Mucosa of descending colon (tissue), 3 donors: Measurements from ENCODE around the gene CCDC12. TPM values are rescaled to one million over a fixed set of nuclear protein-coding genes. Genes with fewer than 3 reads are reported as not detected.

Source experiments
- ATAC-seq: fragments of 200-7000 bp; cut with Tn5 transposase; one replicate; pipeline ENCODE4 v1.9.1; 2020; ENCODE audit warnings: mild to moderate bottlenecking, moderate library complexity
- DNase-seq, 3 donors: peaks; one replicate each; pipeline ENCODE4 v3.0.0-alpha.2; 2020
- H3K36me3 ChIP-seq: fragments of 200-600 bp; one replicate; pipeline ENCODE4 v1.8.0; 2021; ENCODE audit warnings: low read depth, mild to moderate bottlenecking
- H3K4me1 ChIP-seq: fragments of 200-600 bp; one replicate; pipeline ENCODE4 v1.8.0; 2021; ENCODE audit warnings: low read depth, mild to moderate bottlenecking
- H3K4me3 ChIP-seq: fragments of 200-600 bp; one replicate; pipeline ENCODE4 v1.8.0; 2021; ENCODE audit warnings: mild to moderate bottlenecking
- H3K9me3 ChIP-seq: fragments of 200-600 bp; one replicate; pipeline ENCODE4 v1.8.0; 2021; ENCODE audit warnings: mild to moderate bottlenecking
- intact Hi-C, 2 donors: fragments of 100-400 bp; cut with DNase I in 1 of 2; cut with micrococcal nuclease in 1 of 2; formaldehyde crosslinking; loops; one replicate each; pipeline versions ENCODE4 v1.11.0 to v1.11.1; 2022; cut with DNase I, micrococcal nuclease
- total RNA-seq, 3 donors: library from RNA; stranded (reverse); fragmentation: NEBNext Ultra II Directional in 2 of 3; extraction: Animal tissue kit (Norgen Biotek cat#: 25700) in 2 of 3; gene quantifications; one replicate each; pipeline versions ENCODE4 v1.2.1 to v1.2.4, GENCODE V29; 2021 to 2023
- TF ChIP-seq, protein P1 (sequence below): fragments of 200-600 bp; IDR thresholded peaks from one replicate; pipeline ENCODE4 v1.8.0; 2022; ENCODE audit warnings: antibody characterized with exemption, mild to moderate bottlenecking
- donor health status: DM: no; HTN: no; CAD: no; lungs with moderate emphysema.
- donor health status: DM: no; HTN: no; CAD: no.
- donor health status: DM: no; HTN: yes; CAD: no.

CCDC12 gene
- total RNA-seq, 3 donors from 2014 or later: 40.7 to 59.2 (median 45.0) TPM

DNA sequence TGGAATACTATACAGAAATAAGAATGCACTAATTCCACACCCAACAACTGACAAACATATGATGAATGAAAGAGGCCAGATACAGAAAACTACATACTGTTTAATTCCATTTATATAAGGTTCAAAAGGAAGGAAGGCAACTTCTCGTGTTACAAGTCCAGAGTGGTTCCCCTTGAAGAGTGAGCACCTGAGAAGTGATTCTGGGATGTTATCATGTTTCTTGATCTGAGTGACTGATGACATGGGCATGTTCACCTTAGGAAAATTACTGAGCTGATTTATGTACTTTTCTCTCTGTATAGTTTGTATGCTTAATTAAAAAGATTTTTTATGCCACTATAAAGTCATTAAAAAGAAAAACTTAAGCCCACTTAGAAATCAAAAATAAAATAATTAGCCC, 13.6 kb downstream of the CCDC12 start:
- no peak overlapping the region for H3K4me3 ChIP-seq
- TF ChIP-seq, protein P1, sequence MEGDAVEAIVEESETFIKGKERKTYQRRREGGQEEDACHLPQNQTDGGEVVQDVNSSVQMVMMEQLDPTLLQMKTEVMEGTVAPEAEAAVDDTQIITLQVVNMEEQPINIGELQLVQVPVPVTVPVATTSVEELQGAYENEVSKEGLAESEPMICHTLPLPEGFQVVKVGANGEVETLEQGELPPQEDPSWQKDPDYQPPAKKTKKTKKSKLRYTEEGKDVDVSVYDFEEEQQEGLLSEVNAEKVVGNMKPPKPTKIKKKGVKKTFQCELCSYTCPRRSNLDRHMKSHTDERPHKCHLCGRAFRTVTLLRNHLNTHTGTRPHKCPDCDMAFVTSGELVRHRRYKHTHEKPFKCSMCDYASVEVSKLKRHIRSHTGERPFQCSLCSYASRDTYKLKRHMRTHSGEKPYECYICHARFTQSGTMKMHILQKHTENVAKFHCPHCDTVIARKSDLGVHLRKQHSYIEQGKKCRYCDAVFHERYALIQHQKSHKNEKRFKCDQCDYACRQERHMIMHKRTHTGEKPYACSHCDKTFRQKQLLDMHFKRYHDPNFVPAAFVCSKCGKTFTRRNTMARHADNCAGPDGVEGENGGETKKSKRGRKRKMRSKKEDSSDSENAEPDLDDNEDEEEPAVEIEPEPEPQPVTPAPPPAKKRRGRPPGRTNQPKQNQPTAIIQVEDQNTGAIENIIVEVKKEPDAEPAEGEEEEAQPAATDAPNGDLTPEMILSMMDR: no peak
- H3K9me3 ChIP-seq: no peaks in the 10 kb centered on the region
- intact Hi-C loops: no loop called here
- peaks cover 41% of the 10 kb centered on the region for H3K4me1 ChIP-seq
- H3K36me3 ChIP-seq: no peaks in the 10 kb centered on the region
- no peak for DNase-seq
- no peak for ATAC-seq

DNA sequence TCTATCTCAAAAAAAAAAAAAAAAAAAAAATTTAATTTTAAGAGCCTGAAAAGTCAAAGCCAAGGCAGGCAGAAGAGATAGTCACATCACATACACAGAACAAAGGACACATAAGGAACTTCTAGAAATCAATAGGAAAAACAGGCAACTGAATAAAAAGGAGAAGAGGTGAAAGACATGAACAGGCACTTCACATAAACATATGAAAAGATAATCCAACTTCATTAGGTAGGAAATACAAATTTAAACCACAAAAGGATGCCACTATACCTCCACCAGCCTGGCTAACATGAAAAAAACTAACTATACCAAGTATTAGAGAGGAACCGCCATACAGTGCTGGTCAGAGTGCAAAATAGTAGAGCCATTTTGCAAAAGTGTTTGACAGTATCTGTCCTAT, 14.1 kb downstream of the CCDC12 start:
- H3K9me3 ChIP-seq: no peaks in the 10 kb centered on the region
- DNase-seq (no peak), ATAC-seq (no peak)
- H3K36me3 ChIP-seq: no peaks in the 10 kb centered on the region
- no peak overlapping the region for H3K4me3 ChIP-seq
- peaks cover 43% of the 10 kb centered on the region for H3K4me1 ChIP-seq
- TF ChIP-seq, protein P1: no peak
- intact Hi-C loops: no loop called here

DNA sequence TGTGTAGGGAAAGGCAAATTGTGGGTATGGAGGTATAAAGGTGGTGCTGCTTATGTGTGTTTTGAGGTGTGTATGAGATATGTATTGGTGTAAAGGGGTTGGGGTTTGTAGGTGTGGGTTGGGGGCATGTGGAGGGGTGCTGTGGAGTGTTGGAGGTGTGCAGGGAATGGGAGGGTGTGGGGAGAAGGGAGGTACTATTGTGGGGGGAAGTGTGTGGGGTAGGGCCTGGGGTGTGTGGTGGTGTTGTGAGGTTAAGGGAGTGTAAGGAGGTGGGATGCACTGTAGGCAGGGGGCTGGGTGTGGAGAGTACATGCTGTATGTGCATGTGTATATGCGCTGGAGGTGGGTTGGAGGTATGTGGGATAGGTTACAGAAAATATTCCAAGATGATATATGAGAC, 15.7 kb downstream of the CCDC12 start:
- H3K4me1 ChIP-seq: peaks cover 51% of the 10 kb centered on the region
- DNase-seq: no peak

DNA sequence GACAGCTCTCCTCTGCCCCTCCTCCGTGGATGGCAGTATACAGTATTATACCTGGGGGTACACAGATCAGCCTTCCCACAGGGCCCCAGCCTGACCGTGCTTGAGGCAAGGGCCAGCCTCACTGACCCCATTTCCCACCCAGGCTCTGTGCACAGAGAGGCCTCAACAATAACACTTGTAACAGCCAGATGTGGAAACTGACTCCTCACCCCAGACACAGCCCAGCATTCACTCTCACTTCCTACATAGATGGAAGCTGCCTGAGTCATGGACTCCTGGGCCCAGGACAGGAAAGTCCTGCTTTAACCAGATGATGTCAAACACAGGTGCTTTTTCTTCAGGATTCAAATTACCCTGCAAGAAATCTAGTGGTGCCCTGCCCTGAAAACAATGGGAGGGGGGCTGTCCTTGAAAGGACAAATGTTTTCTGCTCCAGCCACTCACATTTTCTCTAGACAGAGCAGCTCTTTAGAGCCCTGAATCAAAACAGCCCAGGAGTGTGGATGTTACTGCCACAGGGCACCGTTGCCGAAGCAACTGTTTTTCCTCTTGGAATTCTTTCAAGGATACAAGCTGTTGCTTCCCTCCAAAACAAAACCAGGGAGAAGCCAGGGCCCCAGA, 16.4 kb downstream of the CCDC12 start:
- Histone ChIP-seq H3K4me3 (no peak overlapping the region), H3K4me1 (peaks cover 52% of the 10 kb centered on the region), H3K36me3 (no peaks in the 10 kb centered on the region), H3K9me3 (no peaks in the 10 kb centered on the region)
- TF ChIP-seq, protein P1: no peak
- intact Hi-C loops: no loop called here
- no peak for DNase-seq
- ATAC-seq: peak; percentile 54

More for the DNA sequence above, 15.7 kb downstream of the CCDC12 start:
- no peak overlapping the region for H3K4me3 ChIP-seq
- ATAC-seq: no peak
- no peaks in the 10 kb centered on the region for H3K9me3 ChIP-seq
- TF ChIP-seq, protein P1: no peak
- H3K36me3 ChIP-seq: no peaks in the 10 kb centered on the region
- intact Hi-C loops: no loop called here

DNA sequence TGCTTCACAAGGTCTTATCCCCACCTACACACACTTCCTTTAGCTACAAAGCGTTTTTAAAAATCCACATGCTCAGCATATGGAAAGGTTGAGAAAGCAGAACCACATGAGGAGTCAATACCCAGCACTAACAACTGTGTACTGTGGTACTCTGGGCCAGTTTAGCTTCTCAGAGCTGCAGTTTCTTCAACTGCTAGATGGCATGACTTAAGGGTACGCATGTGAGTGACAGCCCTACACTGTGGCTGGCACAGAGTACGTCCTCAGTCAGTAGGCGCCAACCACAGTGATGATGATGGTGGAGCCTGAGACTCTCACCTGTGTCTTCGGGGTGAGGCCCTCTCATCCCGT, 17.4 kb downstream of the CCDC12 start:
- Histone ChIP-seq H3K36me3 (no peaks in the 10 kb centered on the region), H3K4me3 (no peak overlapping the region), H3K4me1 (peaks cover 51% of the 10 kb centered on the region), H3K9me3 (no peaks in the 10 kb centered on the region)
- DNase-seq (no peak), ATAC-seq (peak; percentile 2)
- TF ChIP-seq, protein P1: no peak
- intact Hi-C loops: no loop called here
